HG03066 (cell line): ENCODE data around the gene OR1K1.
A peak's percentile ranks its signal among the peaks of the same experiment; 100 is the strongest.
"Not testable (repeated sequence)": the region's sequence is repeated elsewhere in the genome, so short reads cannot be mapped to it uniquely, and the experiment has no call there.

ENCODE experiments used
- ATAC-seq: cut with Tn5 transposase; IDR thresholded peaks from one replicate; pipeline ENCODE4 v1.9.1; 2021; ENCODE audit warnings: low read depth; ENCODE audit not compliant: unreplicated experiment

Gene OR1K1

DNA sequence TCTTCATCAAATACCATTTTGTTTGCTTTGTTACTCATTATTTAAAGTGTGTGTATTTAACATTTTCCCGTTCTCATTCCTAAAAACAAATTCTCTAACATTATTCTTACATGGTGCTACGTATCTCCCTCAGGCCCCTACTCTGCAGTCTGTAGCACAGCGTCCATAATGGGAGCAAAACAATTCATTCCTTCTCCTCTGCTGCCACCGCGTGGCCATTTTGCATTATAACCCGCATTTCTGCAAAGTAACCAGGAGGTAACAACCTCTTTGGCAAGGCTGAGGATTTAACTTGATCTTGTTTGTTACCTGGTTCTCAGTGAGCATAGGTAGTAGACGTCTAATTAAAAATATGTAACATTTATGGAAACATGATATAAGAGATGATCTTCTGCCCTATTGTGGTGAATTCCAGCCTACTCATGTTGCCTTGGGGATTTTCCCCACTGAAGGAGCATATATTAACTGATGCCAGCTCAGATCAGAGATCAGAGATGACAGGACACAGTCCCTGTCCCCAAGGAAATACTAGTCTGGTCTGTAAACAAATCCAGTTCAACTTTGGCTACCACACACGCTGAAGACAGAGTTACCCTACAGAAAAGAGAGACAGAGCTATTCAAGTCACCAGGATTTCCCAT lies 10.5 kb downstream of the OR1K1 start:
- ATAC-seq, result peak; percentile 77

DNA sequence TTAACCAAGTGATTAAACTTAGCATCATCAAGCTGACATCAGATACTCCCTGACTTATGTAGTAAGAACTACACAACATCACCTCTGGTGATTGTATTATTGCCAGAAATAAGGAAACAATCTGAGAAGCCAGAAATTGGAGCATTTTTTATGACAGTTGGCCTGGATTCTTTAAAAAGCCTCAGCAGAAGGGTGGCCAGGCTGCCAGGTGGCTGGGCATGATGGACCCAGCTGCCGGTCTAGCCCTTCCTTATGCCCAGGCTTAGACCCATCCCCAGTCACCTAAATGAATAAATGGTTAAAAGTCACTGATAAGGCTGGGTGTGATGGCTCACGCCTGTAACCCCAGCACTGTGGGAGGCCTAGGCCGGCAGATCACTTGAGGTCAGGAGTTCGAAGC lies 12.8 kb downstream of the OR1K1 start:
- ATAC-seq, result no peak

DNA sequence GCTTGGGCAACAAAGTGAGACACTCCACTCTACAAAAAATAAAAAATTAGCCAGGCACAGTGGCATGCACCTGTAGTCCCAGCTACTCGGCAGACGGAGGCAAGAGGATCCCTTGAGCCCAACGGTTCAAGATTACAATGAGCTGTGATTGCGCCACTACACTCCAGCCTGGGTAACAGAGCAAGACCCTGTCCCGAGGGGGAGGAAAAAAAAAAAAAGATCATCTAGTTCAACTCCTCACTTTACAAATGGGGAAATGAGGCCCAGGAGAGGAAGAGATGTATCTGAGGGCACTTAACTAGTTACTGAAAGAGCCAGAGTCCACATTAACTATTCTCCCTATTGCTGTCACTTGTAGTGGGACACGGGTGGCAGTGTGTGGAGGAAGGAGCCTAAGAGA lies 14.6 kb downstream of the OR1K1 start:
- no peak for ATAC-seq

DNA sequence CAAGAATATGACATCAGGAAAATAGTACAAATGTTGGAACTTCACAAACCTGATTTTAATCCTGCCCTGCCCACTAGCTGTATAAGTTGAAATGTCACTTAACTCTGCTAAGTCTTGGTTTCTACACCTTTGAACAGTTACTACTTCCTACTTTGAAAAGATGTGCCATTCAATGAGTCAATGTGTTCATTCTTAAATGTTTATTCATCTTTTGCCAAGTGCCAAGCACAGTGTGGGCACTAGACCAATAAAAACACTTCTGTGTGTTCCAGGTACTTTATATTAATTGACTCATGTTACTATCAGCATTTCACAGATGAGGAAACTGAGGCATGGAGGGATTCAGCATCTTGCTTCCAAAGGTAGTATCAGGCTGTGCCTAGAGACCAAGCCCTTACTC lies 15.6 kb downstream of the OR1K1 start:
- ATAC-seq, result no peak

DNA sequence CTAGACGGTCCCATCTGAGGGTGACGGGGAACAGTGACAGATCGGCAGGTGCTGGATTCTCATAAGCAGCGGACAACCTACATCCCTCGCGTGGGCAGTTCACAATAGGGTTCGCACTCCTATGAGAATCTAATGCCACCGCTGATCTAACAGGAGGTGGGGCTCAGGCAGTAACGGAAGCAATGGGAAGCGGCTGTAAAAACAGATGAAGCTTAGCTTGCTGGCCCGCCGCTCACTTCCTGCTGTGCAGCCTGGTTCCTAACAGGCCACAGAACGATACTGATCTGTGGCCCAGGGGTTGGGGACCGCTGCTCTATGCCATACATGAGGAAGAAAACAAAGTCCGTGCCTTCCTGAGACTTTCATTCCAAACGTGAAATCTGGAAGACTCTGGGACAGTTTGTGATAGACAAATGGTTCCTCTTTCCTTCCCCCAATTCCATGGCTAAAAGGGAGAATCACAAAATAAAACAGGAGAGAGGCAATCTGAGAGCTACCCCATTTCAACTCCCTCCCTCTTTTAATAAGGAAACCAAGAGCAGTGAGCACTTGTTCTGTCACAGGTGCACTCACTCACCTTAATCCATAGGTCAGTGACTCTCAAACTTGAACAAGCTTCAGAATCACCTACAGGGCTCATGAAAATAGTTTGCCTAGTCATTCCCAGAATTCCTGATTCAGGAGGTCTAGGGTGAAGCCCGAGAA lies 16.4 kb downstream of the OR1K1 start:
- ATAC-seq, result peak; percentile 58

DNA sequence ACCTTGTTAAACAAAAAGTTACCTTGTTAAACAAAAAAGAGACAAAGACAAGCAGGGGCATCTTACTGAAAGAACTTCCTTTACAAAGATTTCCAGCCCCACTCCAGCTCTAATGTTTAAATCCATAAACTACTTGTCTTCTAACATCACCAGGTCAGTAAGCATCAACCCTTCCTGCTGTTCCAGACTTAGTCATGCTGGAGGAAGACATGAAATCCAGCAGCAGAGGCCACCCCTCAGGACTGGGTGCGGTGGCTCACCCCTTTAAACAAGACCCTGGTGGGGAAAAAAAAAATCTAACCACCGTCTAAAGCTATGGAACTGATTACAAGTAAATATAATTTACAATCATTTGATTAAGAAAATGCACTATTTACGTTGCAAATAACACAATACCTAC lies 19.4 kb downstream of the OR1K1 start:
- no peak for ATAC-seq

DNA sequence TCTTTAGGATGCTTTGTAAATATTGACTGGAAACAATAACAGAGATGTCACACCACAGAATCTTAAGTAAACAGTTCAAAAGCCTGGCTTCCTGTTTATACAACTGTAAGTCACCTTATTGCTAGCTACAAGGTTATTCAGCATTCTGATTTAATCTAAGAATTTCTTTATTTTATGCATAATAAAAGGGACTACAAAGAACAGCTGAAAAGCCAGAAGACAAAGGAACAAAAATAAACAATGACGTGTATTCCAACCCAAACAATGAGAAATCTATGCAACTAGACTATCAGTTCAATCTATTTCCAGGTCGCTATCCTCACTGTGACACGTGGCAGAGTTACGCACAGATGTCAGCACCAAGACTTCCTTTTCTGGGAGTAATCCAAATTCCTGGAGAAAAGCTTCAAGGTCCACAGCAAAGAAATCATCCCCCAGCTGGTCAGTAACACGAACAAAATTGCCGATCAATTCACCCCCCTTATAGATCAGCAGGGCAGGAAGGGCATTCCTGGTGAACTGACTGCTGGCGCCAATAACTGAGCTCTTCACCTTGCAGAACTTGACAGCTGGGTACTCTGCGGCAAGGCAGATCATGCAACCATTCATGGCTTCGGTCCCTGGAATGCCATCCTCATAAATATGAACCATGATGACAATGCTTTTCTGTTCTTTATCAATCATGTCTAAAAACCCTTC lies 20.0 kb downstream of the OR1K1 start:
- no peak for ATAC-seq

DNA sequence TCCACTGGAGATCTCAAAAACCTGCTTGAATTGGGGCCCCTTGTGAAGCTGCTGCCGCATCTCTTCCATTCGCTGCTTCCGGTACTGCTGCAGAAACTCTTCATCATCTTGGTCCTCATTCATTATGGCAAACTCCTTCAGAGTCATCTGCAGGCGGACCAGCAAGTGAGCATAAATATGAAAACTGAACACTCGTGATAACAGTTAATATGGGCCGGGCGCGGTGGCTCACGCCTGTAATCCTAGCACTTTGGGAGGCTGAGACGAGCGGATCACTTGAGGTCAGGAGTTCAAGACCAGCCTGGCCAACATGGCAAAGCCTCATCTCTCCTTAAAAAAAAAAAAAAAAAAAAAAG lies 20.5 kb downstream of the OR1K1 start:
- ATAC-seq, result no peak

DNA sequence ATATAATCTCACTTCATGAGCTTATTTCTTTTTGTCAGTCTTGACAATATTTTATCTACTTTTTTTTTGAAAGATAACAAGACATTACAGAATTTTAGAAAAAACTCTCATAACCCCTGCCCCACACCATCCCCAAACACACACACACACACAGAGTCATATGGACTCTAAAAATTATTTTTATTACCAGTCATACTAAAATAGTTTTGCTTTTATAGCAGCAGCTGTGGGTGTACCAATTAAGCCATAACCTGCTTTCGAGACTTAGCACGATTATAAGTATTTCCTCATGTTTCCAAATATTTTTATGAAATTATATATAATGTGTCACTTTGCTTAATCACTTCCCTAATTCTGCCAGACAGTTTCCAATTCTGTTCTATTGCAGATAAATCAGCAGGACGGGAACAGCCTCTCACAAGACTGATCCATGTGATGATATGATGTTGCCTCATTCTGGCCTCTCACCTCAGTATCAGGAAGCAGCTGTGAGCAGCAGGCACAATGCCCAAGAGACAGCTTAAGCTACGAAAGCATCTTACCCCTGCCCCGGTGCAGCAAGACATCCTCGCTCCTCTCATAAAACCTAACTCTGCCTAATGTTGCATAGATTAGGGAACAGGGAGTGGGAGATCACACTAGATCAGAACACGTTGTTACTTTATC lies 21.5 kb downstream of the OR1K1 start:
- no peak for ATAC-seq

DNA sequence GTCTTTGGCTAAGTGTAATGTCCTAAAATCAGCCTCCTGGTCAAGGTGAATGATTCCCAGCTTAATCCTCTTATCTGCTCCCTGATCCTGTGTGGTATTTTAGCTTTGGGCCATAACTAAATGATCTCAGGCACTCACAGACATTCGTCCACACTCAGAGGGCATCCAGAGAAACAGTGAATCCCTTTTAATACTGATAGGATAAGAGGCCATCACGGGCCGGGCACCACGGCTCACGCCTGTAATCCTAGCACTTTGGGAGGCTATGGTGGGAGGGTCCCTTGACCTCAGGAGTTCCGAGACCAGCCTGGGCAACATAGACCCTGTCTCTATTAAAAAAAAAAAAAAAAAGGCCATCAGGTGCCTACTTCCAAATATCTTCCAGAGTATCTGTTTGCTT lies 22.1 kb downstream of the OR1K1 start:
- ATAC-seq, result no peak

DNA sequence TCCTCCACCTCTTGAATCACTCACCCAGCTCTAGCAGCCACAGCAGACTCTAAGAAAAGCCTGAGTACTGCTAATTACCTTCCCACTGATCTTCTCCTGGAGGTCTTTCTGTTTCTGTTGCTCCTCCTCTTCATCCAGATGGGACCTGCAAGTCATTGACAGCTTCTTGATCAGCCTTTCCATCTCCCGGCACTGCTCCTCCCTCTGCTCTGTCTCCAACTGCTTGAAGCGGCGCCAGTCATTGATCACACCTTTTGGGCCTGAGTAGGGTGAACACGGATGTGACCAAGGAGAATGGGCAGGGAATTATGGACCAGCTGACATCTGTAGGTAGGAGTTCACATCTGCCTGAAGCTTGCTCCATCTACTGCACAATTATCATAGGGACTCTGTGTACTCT lies 23.0 kb downstream of the OR1K1 start:
- no peak for ATAC-seq

DNA sequence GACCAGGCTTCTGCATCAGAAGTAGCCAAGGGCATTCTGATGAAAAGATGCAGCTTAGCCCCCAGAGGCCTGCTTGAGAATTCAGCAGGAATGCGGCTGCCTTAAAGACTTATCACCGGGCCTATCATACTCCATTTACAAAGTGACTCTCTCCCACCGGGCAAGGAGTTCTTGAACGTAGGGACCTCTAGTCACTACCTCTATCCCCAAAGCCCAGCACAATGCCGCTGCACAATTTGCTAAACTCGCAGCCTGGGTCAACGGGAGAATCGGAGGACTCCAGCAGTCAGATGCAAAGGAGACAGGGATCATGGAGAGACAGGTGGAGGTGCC lies 27.8 kb downstream of the OR1K1 start:
- peak; percentile 19 for ATAC-seq

DNA sequence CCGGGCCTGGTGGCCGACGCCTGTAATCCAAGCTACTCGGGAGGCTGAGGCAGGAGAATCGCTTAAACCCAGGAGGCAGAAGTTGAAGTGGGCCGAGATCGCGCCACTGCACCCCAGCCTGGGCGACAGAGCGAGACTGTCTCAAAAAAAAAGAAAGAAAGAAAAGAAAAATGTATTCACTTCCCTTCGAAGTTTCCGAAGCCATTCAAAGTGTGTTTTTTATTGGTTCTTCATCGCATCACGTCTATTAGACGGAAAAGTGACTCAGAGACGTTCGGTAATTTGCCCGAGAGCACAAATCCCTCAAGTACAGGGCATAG lies 29.0 kb downstream of the OR1K1 start:
- not testable (repeated sequence) for ATAC-seq

DNA sequence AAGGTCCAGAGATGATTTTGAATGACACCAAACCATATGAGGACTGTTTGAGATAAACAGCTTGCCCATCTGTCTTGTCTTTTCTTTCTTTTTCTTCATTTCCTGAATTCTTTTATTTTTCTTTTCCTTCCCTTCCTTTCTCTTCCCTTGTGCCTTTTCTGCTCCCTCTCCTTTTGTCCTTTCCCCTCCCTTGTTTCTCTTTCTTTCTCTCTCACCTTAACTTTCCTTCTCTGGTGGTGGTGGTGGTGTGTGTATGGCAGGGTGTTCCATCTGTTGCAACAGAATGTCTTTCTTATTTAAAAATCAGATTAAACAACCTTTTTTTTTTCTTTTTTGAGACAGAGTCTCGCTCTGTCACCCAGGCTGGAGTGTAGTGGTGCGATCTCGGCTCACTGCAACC lies 32.3 kb downstream of the OR1K1 start:
- no peak for ATAC-seq

DNA sequence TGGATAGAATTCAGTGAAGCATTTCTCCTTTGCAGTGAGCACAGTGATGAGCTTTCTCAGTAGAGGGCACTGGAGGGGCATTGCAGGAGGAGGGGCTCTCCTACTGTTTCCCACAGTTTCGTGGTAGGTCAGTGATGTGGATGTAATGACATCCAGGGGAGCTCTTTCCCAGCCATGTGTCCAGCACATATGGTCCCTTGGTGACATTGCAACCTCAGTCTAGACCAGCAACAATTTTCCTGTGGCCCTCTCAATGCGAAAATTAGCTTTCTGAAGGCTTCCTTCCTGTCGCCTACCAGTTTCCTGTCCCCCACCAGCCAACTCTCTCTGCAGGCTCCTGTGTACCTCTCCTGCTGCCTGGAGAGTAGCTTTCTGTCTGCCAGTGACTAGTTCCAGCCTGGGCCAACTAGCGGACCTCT lies 35.4 kb downstream of the OR1K1 start:
- ATAC-seq, result no peak

DNA sequence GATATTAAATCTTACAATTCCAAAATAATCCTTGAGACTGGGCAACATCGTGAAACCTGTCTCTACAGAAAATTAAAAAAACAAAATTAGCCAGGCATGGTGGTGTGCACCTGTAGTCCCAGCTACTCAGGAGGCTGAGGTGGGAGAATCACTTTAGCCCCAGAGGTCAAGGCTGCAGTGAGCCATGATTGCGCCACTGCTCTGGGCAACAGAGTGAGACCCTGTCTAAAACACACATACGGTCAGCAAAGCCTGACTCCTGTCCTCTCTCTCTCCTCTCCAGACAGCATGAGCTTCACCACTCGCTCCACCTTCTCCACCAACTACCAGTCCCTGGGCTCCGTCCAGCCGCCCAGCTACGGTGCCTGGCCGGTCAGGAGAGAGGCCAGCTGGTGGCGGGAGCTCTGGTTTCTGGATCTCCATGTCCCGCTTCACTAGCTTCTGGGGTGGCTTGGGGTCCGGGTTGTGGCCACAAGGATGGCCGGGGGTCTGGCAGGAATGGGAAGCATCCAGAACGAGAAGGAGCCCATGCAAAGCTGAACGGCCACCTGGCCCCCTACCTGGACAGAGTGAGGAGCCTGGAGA lies 37.4 kb downstream of the OR1K1 start:
- ATAC-seq, result no peak

DNA sequence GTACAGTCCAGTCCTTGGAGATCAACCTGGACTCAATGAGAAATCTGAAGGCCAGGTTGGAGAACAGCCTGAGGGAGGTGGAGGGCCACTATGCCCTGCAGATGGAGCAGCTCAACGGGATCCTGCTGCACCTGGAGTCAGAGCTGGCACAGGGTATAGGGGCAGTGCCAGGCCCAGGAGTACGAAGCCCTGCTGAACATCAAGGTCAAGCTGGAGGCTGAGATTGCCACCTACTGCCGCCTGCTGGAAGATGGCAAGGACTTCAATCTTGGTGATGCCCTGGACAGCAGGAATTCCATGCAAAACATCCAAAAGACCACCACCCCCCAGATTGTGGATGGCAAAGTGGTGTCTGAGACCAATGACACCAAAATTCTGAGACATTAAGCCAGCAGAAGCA lies 38.5 kb downstream of the OR1K1 start:
- ATAC-seq, result not testable (repeated sequence)

DNA sequence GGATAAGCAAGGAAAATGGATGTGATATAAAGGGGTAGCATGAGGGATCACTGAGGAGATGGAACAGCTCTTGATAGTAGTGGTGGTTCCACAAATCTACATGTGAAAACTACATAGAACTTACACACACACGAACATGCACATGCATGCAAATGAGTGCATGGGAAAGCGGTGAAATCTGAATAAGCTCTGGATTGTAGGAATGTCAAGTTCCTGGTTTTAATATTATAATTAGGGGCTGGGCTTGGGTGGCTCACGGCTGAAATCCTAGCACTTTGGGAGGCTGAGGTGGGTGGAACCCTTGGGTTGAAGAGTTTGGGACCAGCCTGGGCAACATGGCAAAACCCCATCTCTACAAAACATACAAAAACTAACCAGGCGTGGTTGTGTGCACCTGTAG lies 41.6 kb downstream of the OR1K1 start:
- ATAC-seq, result no peak

DNA sequence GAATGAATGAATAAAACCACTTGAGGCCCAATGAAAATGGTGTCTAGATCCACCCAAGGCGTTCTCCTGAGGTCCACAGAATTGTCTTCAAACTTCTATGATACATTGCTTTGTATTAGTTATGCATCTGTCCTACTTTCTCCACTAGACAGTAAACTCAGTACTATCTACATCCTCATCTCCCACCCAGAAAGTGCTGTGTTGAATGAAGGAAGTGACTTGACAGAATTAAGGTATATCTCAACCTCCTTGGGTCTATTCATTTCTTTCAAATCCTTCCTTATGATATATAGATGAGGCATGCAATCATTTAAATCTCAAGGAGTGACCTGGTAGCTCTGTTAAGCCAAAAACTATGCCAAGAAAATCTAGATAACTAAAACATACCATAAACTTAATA lies 44.2 kb downstream of the OR1K1 start:
- ATAC-seq, result no peak

DNA sequence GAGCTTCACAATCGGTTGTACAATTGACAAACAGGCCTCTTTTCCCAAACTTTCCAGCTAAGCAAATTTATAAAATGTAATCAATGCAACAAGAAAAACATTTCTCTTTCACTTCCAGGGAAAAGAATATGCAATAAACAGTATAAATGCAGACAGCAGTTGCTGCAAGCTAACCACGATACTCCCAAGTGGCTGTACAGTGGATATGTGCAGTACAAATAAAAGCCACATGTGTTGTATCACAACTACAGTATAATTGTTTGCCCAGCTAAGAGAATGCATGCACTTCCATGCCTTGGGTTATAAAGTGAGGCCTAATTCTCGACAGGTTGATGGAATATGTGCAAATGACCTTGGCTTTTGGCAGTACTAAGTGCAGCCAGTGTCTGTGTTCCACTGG lies 45.2 kb downstream of the OR1K1 start:
- no peak for ATAC-seq

DNA sequence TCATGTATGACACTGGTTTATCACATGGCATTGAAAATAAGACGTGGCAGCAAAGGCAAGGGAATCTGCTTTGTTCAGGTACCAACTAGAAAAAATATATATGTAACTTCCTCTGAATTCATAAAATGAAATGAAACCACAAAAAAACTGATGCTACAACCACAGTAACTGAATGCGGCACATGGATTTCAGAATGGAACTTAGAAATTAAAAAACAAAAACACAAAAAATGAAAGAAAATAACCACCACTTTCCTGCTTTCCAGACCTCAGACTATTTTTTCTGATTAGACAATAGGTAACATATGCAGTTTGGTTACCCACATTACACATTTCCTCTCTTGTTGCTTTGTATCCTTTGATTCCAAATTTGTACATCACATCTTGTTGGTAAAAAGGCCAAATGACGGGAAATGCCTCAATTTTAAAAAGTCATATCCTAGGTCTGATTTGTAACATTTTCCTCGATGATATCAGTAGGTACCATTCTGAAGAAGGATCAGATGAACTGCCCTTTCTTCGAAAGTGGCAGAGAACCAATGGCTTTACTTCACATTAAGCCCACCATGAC lies 46.5 kb downstream of the OR1K1 start:
- ATAC-seq, result no peak
